Activated effector memory CD4-positive, alpha-beta T cell treated with Interleukin-2 at 50 U/mL for 16 hours (primary cell): Measurements from ENCODE around the gene MACROD2.
"Not testable (repeated sequence)": the region's sequence is repeated elsewhere in the genome, so short reads cannot be mapped to it uniquely, and the experiment has no call there.

Source experiments
- DNase-seq: peaks from one replicate; pipeline ENCODE4 v3.0.0-alpha.2; 2020

The MACROD2 gene

GRCh38 chr20:14889496-14890255 is 894.4 kb downstream of the MACROD2 start:
- DNase-seq: no peak

- no peak for DNase-seq
Measured at GRCh38 chr20:14890713-14891112, 895.4 kb downstream of the MACROD2 start.

- no peak for DNase-seq
Measured at GRCh38 chr20:14892782-14893181, 897.5 kb downstream of the MACROD2 start.

- no peak for DNase-seq
Measured at GRCh38 chr20:14896569-14896968, 901.3 kb downstream of the MACROD2 start.

GRCh38 chr20:14897608-14898007 is 902.3 kb downstream of the MACROD2 start:
- DNase-seq: no peak

GRCh38 chr20:14902432-14903089 is 907.2 kb downstream of the MACROD2 start:
- no peak for DNase-seq

- DNase-seq: no peak
Measured at GRCh38 chr20:14906908-14907434, 911.7 kb downstream of the MACROD2 start.

GRCh38 chr20:14910126-14910525 is 914.8 kb downstream of the MACROD2 start:
- DNase-seq: no peak

GRCh38 chr20:14913896-14914620 is 918.7 kb downstream of the MACROD2 start:
- DNase-seq: no peak

- DNase-seq: no peak
Measured at GRCh38 chr20:14914633-14915032, 919.3 kb downstream of the MACROD2 start.

GRCh38 chr20:14915356-14915755 is 920.0 kb downstream of the MACROD2 start:
- no peak for DNase-seq

- no peak for DNase-seq
Measured at GRCh38 chr20:14916360-14916920, 921.1 kb downstream of the MACROD2 start.

- no peak for DNase-seq
Measured at GRCh38 chr20:14918281-14918680, 923.0 kb downstream of the MACROD2 start.

GRCh38 chr20:14918976-14919375 is 923.7 kb downstream of the MACROD2 start:
- DNase-seq: no peak

GRCh38 chr20:14919501-14920081 is 924.3 kb downstream of the MACROD2 start:
- no peak for DNase-seq

GRCh38 chr20:14921513-14921912 is 926.2 kb downstream of the MACROD2 start:
- no peak for DNase-seq

- no peak for DNase-seq
Measured at GRCh38 chr20:14922503-14923267, 927.4 kb downstream of the MACROD2 start.

GRCh38 chr20:14924433-14924832 is 929.1 kb downstream of the MACROD2 start:
- DNase-seq: no peak

- no peak for DNase-seq
Measured at GRCh38 chr20:14925300-14925699, 930.0 kb downstream of the MACROD2 start.

GRCh38 chr20:14926436-14926835 is 931.1 kb downstream of the MACROD2 start:
- DNase-seq: not testable (repeated sequence)

- no peak for DNase-seq
Measured at GRCh38 chr20:14928083-14928482, 932.8 kb downstream of the MACROD2 start.

GRCh38 chr20:14929388-14929787 is 934.1 kb downstream of the MACROD2 start:
- DNase-seq: no peak
